Lower lobe of right lung (tissue), 2 donors: ENCODE data around the gene CTDSP2. TPM values are rescaled to one million over a fixed set of nuclear protein-coding genes. Genes with fewer than 3 reads are reported as not detected.
"Not testable (repeated sequence)": the region's sequence is repeated elsewhere in the genome, so short reads cannot be mapped to it uniquely, and the experiment has no call there.

Experiments
- ATAC-seq, 2 donors: fragments of 200-7000 bp; cut with Tn5 transposase; one replicate each; pipeline ENCODE4 v1.9.1; 2020 to 2022; ENCODE audit warnings: mild to moderate bottlenecking in 2 of 2, moderate library complexity in 2 of 2
- DNase-seq: peaks from one replicate; pipeline ENCODE4 v3.0.0-alpha.2; 2020
- H3K27ac ChIP-seq: fragments of 200-600 bp; one replicate; pipeline ENCODE4 v1.8.0; 2022
- H3K27me3 ChIP-seq: fragments of 200-600 bp; one replicate; pipeline ENCODE4 v1.8.0; 2022; ENCODE audit warnings: low read depth
- H3K36me3 ChIP-seq: fragments of 200-600 bp; one replicate; pipeline ENCODE4 v1.8.0; 2022; ENCODE audit warnings: mild to moderate bottlenecking
- H3K4me1 ChIP-seq: fragments of 200-600 bp; one replicate; pipeline ENCODE4 v1.8.0; 2022
- H3K4me3 ChIP-seq: fragments of 200-600 bp; one replicate; pipeline ENCODE4 v1.8.0; 2022; ENCODE audit warnings: mild to moderate bottlenecking
- H3K9me3 ChIP-seq: fragments of 200-600 bp; one replicate; pipeline ENCODE4 v1.8.0; 2022
- CTCF ChIP-seq: fragments of 200-600 bp; IDR thresholded peaks from one replicate; pipeline ENCODE4 v1.8.0; 2022; ENCODE audit warnings: antibody characterized with exemption, mild to moderate bottlenecking
- intact Hi-C: fragments of 100-400 bp; cut with DNase I; formaldehyde crosslinking; loops from one replicate; pipeline ENCODE4 v1.11.0; 2022
- total RNA-seq: library from RNA; stranded (reverse); fragmentation: NEBNext Ultra II Directional; extraction: Animal tissue kit (Norgen Biotek cat#: 25700); gene quantifications from one replicate; pipeline ENCODE4 v1.2.1, GENCODE V29; 2021
- donor health status: DM: no; HTN: yes; CAD: no; lungs with severe emphysema.

Gene CTDSP2
- total RNA-seq, 1 donor from 2014 or later = 220 TPM

GRCh38 chr12:57822392-57823130 is 24.0 kb downstream of the CTDSP2 start:
- TF ChIP-seq CTCF = no peak
- Histone ChIP-seq H3K36me3 (peaks cover 95% of the 10 kb centered on the region), H3K27ac (peak overlapping the region; percentile 63), H3K4me3 (no peak overlapping the region), H3K9me3 (no peaks in the 10 kb centered on the region), H3K27me3 (no peaks in the 10 kb centered on the region), H3K4me1 (peaks cover 40% of the 10 kb centered on the region)
- no peak for ATAC-seq
- intact Hi-C loops = no loop called here
- no peak for DNase-seq

GRCh38 chr12:57821474-57822214 is 24.9 kb downstream of the CTDSP2 start:
- Histone ChIP-seq H3K27ac (peak overlapping the region; percentile 63), H3K27me3 (no peaks in the 10 kb centered on the region), H3K4me1 (peaks cover 46% of the 10 kb centered on the region), H3K9me3 (no peaks in the 10 kb centered on the region), H3K36me3 (peaks cover 88% of the 10 kb centered on the region), H3K4me3 (no peak overlapping the region)
- no peak for TF ChIP-seq CTCF
- ATAC-seq (no peak), DNase-seq (no peak)
- intact Hi-C loops = no loop called here

GRCh38 chr12:57821015-57821414 is 25.5 kb downstream of the CTDSP2 start:
- intact Hi-C loops, H3K4me3 ChIP-seq, H3K27me3 ChIP-seq, DNase-seq, ATAC-seq, H3K9me3 ChIP-seq: not testable (repeated sequence)
- Histone ChIP-seq H3K27ac (peak overlapping the region; percentile 63), H3K4me1 (peaks cover 51% of the 10 kb centered on the region), H3K36me3 (peaks cover 82% of the 10 kb centered on the region)

GRCh38 chr12:57820119-57820518 is 26.4 kb downstream of the CTDSP2 start:
- H3K9me3 ChIP-seq, H3K4me3 ChIP-seq, DNase-seq, intact Hi-C loops, ATAC-seq, H3K27me3 ChIP-seq: not testable (repeated sequence)
- H3K36me3 ChIP-seq = peaks cover 73% of the 10 kb centered on the region
- H3K27ac ChIP-seq = peak overlapping the region; percentile 4
- H3K4me1 ChIP-seq = peaks cover 60% of the 10 kb centered on the region

- H3K9me3 ChIP-seq, DNase-seq, H3K27me3 ChIP-seq, intact Hi-C loops, H3K4me3 ChIP-seq, ATAC-seq: not testable (repeated sequence)
- H3K4me1 ChIP-seq = peaks cover 59% of the 10 kb centered on the region
- peaks cover 59% of the 10 kb centered on the region for H3K36me3 ChIP-seq
- H3K27ac ChIP-seq = peak overlapping the region; percentile 75
Measured at GRCh38 chr12:57817990-57818331, 28.6 kb downstream of the CTDSP2 start.

- DNase-seq (no peak), ATAC-seq (no peak)
- no peak for TF ChIP-seq CTCF
- H3K9me3 ChIP-seq = no peaks in the 10 kb centered on the region
- intact Hi-C loops = no loop called here
- H3K36me3 ChIP-seq = peaks cover 59% of the 10 kb centered on the region
- peak overlapping the region; percentile 75 for H3K27ac ChIP-seq
- H3K4me1 ChIP-seq = peaks cover 54% of the 10 kb centered on the region
- H3K4me3 ChIP-seq = no peak overlapping the region
- no peaks in the 10 kb centered on the region for H3K27me3 ChIP-seq
Measured at GRCh38 chr12:57817261-57817989, 29.1 kb downstream of the CTDSP2 start.

- DNase-seq = peak; percentile 75
- no peak overlapping the region for H3K4me3 ChIP-seq
- intact Hi-C loops = no loop called here
- H3K9me3 ChIP-seq = no peaks in the 10 kb centered on the region
- peak overlapping the region; percentile 75 for H3K27ac ChIP-seq
- TF ChIP-seq CTCF = no peak
- H3K36me3 ChIP-seq = peaks cover 59% of the 10 kb centered on the region
- H3K27me3 ChIP-seq = no peaks in the 10 kb centered on the region
- peak; percentile 77 to 85 for ATAC-seq
- H3K4me1 ChIP-seq = peaks cover 48% of the 10 kb centered on the region
Measured at GRCh38 chr12:57816855-57817151, 29.7 kb downstream of the CTDSP2 start.
